ENCODE measurements around the gene RAP1GAP.
A peak's percentile ranks its signal among the peaks of the same experiment; 100 is the strongest.

The RAP1GAP gene

DNA sequence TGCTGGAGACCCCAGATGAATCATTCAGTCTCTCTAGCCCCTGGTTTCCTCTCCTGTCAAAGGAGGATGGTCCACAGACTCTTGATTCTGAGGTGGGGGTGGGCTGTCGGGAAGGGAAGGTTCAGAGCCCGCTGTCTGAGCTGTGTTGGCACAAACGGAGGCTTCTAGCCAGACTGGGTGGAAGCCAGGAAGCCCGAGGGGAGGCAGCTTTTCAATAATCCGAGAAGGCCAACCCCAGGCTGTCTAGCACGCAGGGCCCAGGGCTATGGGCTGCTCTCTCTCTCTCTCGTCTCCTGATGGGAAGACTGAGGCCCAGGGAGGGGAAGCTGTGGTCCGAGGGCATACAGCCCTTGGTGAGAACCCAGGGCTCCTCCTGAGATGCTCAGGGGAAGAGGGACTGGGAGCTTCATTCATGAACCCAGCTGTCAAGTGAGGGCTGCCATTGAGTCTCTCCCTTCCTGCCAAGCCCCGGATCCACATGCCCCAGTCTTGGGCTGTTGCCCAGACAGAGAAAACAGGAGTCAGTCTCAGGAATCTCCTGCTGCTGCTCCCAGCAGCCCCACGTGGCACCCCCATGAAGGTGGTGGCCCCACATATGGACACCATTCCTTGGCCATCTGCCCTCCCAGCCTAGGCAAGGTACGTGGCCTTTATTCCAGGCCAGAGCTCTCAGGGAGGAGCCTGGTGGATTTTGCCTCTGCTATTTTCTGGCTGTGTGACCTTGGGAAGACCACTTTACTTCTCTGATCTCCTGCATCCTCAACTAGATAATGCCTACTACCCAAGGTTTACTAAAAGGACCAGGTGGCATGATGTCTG, 44.4 kb downstream of the RAP1GAP start:
- no peak for DNase-seq

- no peak for DNase-seq
Measured at GRCh38 chr1:21623410-21623961, 45.7 kb downstream of the RAP1GAP start.

DNA sequence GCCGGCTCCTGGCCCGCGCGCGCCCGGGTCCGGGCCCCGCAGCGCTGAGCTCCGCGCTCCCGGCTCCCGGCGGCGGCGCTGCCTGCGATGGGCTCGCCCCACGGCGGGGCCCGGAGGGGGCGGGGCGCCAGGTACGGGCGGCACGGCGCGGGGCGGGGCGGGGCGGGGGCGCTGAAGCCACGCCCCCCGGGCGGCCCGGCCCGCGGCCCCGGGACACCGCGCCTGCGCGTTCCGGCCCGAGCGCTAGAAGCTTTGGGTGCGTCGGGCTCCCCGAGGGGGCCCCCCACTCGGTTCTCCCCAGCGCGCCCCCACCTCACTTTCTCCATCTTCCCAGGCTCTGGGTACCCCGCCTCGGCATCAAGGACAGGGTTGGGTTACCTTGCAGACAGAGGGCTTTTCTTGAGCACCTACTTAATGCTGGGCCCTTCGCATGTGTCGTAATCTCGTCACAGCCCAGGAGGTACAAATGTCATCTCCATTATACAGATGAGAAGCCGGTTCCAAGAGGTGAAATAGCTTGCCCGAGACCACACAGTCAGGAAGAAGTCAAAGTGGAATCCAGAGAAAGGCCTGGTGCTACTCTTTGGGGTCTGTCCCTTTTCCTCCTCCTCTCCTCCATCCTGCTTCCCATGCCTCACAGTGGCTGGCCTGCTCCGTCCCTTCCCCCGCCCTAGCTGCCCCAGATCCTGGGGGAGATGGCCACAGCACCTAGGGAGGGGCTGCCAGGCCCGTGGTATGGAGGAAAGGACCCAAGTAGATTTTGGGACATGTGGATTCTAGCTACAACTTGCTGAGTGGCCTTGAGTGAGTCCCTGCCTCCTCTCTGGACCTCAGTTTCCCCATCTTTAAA, 46.5 kb downstream of the RAP1GAP start:
- peak; percentile 24 to 33 for DNase-seq

GRCh38 chr1:21621761-21622436, 47.3 kb downstream of the RAP1GAP start:
- DNase-seq, result no peak

DNA sequence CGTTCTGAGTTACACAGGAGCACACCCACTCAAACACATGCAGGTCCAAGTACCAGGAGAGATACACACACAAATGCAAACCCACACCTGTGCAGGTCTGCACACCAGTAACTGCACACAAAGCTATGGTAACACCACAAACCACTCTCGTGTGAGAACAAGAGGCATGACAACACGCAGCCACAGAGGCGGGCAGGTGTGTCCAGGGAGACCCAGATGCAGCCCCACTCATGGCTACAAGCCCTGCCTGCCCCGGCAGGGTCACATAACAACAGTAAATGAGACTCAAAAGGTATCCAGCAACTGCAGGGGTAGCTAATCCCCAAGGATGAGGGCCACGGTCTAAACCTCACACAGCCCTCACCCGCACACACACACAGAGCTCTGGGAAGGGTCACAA, 48.1 kb downstream of the RAP1GAP start:
- DNase-seq, result no peak

DNA sequence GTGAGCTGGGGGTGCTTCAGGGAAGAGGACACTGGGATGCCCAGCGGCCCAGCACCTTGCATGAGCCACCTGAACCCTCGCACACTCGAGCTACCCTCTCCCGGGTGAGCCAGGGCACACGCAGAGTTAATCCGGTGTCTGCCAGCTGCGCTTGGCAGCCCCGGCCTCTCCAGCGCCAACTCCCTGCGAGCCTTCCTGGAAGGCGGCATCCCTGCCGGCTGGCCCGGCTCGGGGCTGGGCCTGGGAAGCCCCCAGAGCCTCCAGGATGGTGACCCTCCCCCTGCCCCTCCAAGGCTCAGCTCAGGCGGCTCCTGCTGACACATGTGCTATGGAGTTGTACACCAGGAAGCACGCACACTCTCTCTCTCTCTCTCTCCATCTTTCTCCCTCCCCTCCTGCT, 48.7 kb downstream of the RAP1GAP start:
- no peak for DNase-seq

GRCh38 chr1:21620011-21620410, 49.1 kb downstream of the RAP1GAP start:
- no peak for DNase-seq

DNA sequence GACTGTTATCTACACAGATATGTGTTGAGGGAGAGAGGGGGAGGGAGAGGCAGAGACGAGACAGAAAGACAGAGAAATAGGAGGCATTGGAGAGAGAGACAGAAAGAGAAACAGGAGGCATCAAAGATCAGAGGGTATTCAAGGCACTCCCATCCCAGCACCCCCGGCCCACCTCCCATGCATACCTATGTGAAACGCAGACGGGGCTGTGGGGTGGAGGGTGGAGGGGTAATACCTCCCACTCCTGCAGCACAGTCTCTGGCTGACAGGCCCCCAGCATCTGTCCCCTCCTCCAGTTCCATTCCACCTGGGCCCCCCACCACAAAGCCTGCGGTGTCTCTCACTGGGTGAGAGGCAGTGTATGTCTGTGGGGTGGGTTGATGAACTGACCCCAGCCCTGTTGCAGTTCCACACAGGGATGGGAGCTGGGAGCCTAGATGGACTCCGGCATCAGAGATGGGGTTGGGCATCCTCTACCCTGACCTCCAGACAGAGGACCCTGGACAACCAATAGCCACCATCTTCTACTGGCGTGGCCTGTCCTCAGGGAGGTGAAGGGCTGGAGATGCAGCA, 49.7 kb downstream of the RAP1GAP start:
- DNase-seq, result no peak

GRCh38 chr1:21618561-21619374, 50.4 kb downstream of the RAP1GAP start:
- DNase-seq, result no peak

DNA sequence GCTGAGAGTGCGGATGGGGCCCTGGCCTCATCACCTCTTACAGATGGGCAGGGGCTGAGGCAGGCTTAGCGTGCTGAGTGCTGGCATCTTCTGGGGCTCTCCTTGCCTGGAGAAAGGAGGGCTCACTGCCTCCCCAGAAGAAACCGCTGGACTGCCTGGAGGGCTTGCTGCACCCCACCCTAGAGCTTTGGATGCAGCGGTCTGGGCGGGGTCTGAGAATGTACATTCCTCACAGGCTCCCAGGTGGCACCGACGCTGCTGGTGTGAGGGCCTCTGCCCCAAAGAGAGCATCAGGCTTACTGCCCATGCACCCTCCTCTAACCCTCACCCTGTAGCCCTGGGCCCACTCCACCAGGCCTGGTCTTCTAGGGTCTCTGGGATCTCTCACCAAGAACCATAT, 51.1 kb downstream of the RAP1GAP start:
- no peak for DNase-seq

GRCh38 chr1:21617126-21617738, 51.9 kb downstream of the RAP1GAP start:
- DNase-seq, result no peak

- DNase-seq, result no peak
Measured at GRCh38 chr1:21616372-21616771, 52.8 kb downstream of the RAP1GAP start.

- DNase-seq, result no peak
Measured at GRCh38 chr1:21614419-21615115, 54.6 kb downstream of the RAP1GAP start.

GRCh38 chr1:21613072-21613867, 55.9 kb downstream of the RAP1GAP start:
- no peak for DNase-seq

DNA sequence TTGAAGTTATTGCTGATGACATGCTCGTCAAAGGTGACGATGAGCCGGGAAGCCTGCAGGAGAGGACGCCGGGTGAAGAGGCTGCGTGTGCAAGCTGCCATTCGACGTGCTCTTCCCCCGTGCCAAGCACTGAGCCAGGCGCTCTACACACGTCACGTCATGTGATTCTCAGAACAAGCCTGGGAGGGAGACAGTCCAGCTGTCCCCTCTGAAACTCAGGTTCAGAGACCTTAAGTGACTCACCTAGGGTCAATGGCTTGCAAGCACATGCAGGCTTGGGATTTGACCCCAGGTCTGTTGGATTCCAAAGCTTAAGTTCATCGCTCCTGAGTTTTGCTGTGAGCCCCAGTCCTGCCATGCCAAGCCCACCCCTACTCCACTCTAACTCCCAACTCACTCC, 57.1 kb downstream of the RAP1GAP start:
- no peak for DNase-seq

DNA sequence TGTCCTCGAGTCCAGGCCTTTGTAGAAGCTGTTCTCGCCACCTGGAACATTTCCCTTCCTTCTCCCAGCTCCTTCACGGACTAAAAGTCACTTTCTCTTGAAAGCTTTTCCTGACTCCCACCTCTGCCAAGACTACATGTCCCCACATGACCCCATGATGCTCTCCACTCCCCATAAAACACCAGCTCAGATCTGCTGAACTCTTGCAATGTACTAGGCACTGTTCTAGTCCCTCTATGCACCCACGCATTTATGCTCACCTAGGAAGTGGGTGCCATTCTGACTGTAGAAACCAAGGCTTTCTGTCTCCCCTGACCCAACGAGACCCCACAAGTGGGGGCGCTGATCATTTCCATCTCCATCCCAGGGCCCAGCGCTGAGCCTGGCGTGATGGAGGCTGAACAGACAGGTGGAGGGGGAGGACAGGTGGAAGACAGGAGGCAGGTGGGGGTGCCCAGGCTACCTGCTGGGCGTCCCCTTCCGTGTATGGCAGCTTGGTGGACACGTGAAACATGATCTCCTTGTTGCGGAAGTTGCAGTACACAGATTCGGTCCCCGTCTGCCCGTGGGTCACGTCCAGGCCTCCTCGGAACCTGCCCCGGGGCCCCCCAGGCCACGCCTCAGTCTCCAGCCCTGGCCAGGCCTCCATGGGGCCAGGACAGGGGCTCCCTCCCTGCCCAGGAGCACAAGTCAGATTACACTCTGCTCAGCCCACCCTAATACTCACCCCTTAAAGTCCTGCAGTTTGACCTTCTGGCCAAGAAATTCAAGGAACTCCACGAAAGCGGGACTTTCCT, 58.0 kb downstream of the RAP1GAP start:
- no peak for DNase-seq

DNA sequence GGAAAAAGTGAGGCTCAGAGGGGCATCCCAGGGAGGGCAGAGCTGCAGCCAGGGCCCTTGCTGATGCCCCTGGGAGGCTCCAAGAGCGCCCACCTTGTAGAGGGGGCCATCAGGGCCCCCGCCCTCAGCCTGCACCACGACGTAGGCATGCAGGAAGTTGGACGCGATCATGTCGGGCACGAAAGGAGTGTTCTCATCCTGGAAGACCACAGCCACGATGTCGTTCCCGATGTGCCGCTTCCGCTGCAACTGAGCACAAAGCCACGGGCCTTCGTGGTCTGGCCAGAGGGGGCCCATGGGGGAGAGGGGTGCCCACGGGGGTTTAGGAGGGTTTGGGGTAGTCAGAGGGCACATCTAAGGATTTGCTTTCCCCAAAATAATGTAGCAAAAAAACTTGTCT, 59.1 kb downstream of the RAP1GAP start:
- DNase-seq, result no peak

DNA sequence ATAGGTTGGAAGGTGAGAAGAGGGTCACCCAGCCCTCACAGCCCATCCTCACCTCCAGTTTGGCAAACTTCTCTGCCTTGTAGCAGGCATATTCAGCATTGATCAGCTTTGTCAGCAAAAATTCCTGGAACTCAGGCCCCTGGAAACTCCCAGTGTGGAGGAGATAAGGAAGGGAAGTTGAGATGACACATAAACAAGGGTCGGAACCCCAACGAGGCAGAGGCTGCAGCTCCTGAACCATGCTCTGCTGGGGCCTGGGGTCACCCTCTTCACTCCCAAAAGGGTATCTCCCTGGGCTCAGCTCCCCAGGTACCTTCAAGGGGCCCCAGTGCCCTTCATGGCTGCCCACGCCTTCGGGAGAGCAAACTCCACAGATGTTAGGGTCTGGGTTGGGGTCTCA, 60.4 kb downstream of the RAP1GAP start:
- no peak for DNase-seq
